OCI-LY3 (cell line): ENCODE measurements around the gene ACAP2.

Experiments
- EZH2phosphoT487 ChIP-seq: fragments of 200-600 bp; shearing (Covaris generic); IDR thresholded peaks from 2 replicates; pipeline ENCODE4 v1.6.1; 2018; ENCODE audit warnings: antibody characterized with exemption, mixed run types, low read depth
- TF ChIP-seq, protein P1 (sequence below): fragments of 200-600, 300-600 bp; sonication (generic); IDR thresholded peaks from 2 replicates; pipeline ENCODE4 v1.5.1; 2014; ENCODE audit warnings: antibody characterized with exemption, low read length, low read depth

GRCh38 chr3:195461594-195462307 is 18.9 kb upstream of the ACAP2 start:
- TF ChIP-seq, protein P1, sequence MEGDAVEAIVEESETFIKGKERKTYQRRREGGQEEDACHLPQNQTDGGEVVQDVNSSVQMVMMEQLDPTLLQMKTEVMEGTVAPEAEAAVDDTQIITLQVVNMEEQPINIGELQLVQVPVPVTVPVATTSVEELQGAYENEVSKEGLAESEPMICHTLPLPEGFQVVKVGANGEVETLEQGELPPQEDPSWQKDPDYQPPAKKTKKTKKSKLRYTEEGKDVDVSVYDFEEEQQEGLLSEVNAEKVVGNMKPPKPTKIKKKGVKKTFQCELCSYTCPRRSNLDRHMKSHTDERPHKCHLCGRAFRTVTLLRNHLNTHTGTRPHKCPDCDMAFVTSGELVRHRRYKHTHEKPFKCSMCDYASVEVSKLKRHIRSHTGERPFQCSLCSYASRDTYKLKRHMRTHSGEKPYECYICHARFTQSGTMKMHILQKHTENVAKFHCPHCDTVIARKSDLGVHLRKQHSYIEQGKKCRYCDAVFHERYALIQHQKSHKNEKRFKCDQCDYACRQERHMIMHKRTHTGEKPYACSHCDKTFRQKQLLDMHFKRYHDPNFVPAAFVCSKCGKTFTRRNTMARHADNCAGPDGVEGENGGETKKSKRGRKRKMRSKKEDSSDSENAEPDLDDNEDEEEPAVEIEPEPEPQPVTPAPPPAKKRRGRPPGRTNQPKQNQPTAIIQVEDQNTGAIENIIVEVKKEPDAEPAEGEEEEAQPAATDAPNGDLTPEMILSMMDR: no peak
- no peak for TF ChIP-seq EZH2phosphoT487
